Tibial nerve (tissue), 4 donors: ENCODE results near the gene SRRD.

Source experiments
- CTCF ChIP-seq, 5 experiments: fragments of 200-600 bp in 3 of 5; fragments of 450-650 bp in 2 of 5; sonication (generic) in 3 of 5; IDR thresholded peaks; one replicate each; pipeline ENCODE4 v1.5.1; 2016 to 2019; ENCODE audit warnings: antibody characterized with exemption in 5 of 5, mild to moderate bottlenecking in 3 of 5, moderate library complexity in 2 of 5
- EP300 ChIP-seq, 2 donors: sonication (generic); formaldehyde crosslinking; IDR thresholded peaks; one replicate each; pipeline ENCODE4 v1.6.1; 2017; ENCODE audit warnings: antibody characterized with exemption in 2 of 2, mild to moderate bottlenecking in 1 of 2
- POLR2A ChIP-seq, 2 donors: fragments of 450-650 bp; IDR thresholded peaks; one replicate each; pipeline ENCODE4 v1.6.1; 2017; ENCODE audit warnings: antibody characterized with exemption in 2 of 2, mild to moderate bottlenecking in 2 of 2, moderate library complexity in 2 of 2

GRCh38 chr22:26462641-26463040 lies 21.0 kb upstream of the SRRD start:
- TF ChIP-seq EP300 (IDR thresholded peaks at IDR 0.05) (no peak), CTCF (IDR thresholded peaks at IDR 0.05) (no peak), POLR2A (IDR thresholded peaks at IDR 0.05) (no peak)
